Skeletal muscle tissue (tissue), 4 donors: ENCODE results near the gene TLR8. TPM values are rescaled to one million over a fixed set of nuclear protein-coding genes. Genes with fewer than 3 reads are reported as not detected.
"Not testable (repeated sequence)": the region's sequence is repeated elsewhere in the genome, so short reads cannot be mapped to it uniquely, and the experiment has no call there.

Experiments used
- H3K27ac ChIP-seq: one replicate; pipeline ENCODE4 v1.7.0; 2013; ENCODE audit warnings: mild to moderate bottlenecking, low read depth, low read length, inconsistent platforms
- H3K27me3 ChIP-seq, 3 donors: one replicate each; pipeline ENCODE4 v1.7.0; 2013; ENCODE audit warnings: low read length in 3 of 3; ENCODE audit not compliant: control insufficient read depth in 3 of 3, insufficient read depth in 3 of 3
- H3K36me3 ChIP-seq, 3 donors: one replicate each; pipeline ENCODE4 v1.7.0; 2013; ENCODE audit warnings: low read length in 3 of 3; ENCODE audit not compliant: control insufficient read depth in 3 of 3, insufficient read depth in 3 of 3
- H3K4me1 ChIP-seq, 3 donors: one replicate each; pipeline ENCODE4 v1.7.0; 2013; ENCODE audit warnings: low read length in 3 of 3, mild to moderate bottlenecking in 3 of 3; ENCODE audit not compliant: control insufficient read depth in 3 of 3, insufficient read depth in 3 of 3
- H3K4me3 ChIP-seq, 3 donors: one replicate each; pipeline ENCODE4 v1.7.0; 2013; ENCODE audit warnings: low read length in 3 of 3
- H3K9ac ChIP-seq, 3 donors: one replicate each; pipeline ENCODE4 v1.7.0; 2013; ENCODE audit warnings: low read length in 3 of 3, mild to moderate bottlenecking in 3 of 3, moderate library complexity in 2 of 3, low read depth in 1 of 3
- H3K9me3 ChIP-seq, 3 donors: one replicate each; pipeline ENCODE4 v1.7.0; 2013; ENCODE audit warnings: low read length in 3 of 3; ENCODE audit not compliant: control insufficient read depth in 3 of 3
- total RNA-seq: library from RNA; depleted of rRNA; stranded (reverse); fragments of >200 nt; gene quantifications from one replicate; pipeline ENCODE4 v1.2.3, GENCODE V29; 2014
- donor health status: Osteomylitis.

TLR8 gene
- total RNA-seq, 1 donor from 2014 or later, result 1.0 TPM

- Histone ChIP-seq H3K27ac (no peak overlapping the region), H3K9me3 (no peaks in the 10 kb centered on the region), H3K27me3 (no peaks in the 10 kb centered on the region), H3K36me3 (no peaks in the 10 kb centered on the region), H3K9ac (no peak overlapping the region), H3K4me1 (peaks cover 0 to 9% (median 3%) of the 10 kb centered on the region in 3 donors), H3K4me3 (no peak overlapping the region)
These were observed 52.0 kb downstream of the TLR8 start for GRCh38 chrX:12958461-12958860.

GRCh38 chrX:12961196-12961718, 54.8 kb downstream of the TLR8 start:
- H3K36me3 ChIP-seq, result no peaks in the 10 kb centered on the region
- H3K4me1 ChIP-seq, result peaks cover 0 to 7% (median 3%) of the 10 kb centered on the region in 3 donors
- H3K27ac ChIP-seq, result no peak overlapping the region
- no peaks in the 10 kb centered on the region for H3K9me3 ChIP-seq
- no peak overlapping the region for H3K9ac ChIP-seq
- H3K27me3 ChIP-seq, result no peaks in the 10 kb centered on the region
- H3K4me3 ChIP-seq, result no peak overlapping the region

DNA sequence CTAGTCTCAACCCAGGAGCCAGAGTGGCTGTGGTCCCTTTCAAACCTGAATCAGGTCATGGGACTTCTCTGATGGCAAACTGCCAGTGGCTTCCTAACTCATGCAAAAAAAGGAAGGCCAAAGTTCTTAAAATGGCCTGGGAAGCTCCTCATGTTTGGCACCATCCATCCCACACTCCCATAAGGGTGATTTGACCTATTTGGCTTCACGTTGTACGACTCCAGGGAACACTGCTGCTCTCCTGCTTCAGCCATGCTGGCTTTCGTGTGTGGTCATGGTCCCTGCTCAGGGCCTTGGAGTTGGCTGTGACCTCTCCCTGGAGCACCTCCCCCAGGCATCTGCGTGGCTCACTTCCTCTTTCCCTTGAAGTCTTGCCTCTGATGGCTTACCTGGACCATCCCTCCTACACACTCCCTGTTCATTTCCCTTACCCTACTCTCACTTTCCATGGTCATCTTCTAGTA, 55.7 kb downstream of the TLR8 start:
- no peak overlapping the region for H3K27ac ChIP-seq
- no peak overlapping the region for H3K4me3 ChIP-seq
- H3K4me1 ChIP-seq, result no peaks in the 10 kb centered on the region
- H3K9me3 ChIP-seq, result no peaks in the 10 kb centered on the region
- H3K27me3 ChIP-seq, result no peaks in the 10 kb centered on the region
- no peaks in the 10 kb centered on the region for H3K36me3 ChIP-seq
- no peak overlapping the region for H3K9ac ChIP-seq

DNA sequence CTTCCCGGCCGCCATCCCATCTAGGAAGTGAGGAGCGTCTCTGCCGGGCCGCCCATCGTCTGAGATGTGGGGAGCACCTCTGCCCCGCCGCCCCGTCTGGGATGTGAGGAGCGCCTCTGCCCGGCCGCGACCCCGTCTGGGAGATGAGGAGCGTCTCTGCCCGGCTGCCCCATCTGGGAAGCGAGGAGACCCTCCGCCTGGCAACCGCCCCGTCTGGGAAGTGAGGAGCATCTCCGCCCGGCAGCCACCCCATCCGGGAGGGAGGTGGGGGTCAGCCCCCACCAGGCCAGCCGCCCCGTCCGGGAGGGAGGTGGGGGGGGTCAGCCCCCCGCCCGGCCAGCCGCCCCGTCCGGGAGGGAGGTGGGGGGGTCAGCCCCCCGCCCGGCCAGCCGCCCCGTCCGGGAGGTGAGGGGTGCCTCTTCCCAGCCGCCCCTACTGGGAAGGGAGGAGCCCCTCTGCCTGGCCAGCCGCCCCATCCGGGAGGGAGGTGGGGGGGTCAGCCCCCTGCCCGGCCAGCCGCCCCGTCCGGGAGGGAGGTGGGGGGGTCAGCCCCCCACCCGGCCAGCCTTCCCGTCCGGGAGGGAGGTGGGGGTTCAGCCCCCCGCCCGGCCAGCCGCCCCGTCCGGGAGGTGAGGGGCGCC, 56.9 kb downstream of the TLR8 start:
- H3K4me3 ChIP-seq, H3K27me3 ChIP-seq, H3K4me1 ChIP-seq, H3K9ac ChIP-seq, H3K27ac ChIP-seq, H3K9me3 ChIP-seq, H3K36me3 ChIP-seq: not testable (repeated sequence)

- no peak overlapping the region for H3K4me3 ChIP-seq
- H3K9ac ChIP-seq, result no peak overlapping the region
- H3K27me3 ChIP-seq, result no peaks in the 10 kb centered on the region
- H3K36me3 ChIP-seq, result no peaks in the 10 kb centered on the region
- H3K27ac ChIP-seq, result no peak overlapping the region
- no peaks in the 10 kb centered on the region for H3K9me3 ChIP-seq
- no peaks in the 10 kb centered on the region for H3K4me1 ChIP-seq
These were observed 58.9 kb downstream of the TLR8 start for GRCh38 chrX:12965131-12965940.

DNA sequence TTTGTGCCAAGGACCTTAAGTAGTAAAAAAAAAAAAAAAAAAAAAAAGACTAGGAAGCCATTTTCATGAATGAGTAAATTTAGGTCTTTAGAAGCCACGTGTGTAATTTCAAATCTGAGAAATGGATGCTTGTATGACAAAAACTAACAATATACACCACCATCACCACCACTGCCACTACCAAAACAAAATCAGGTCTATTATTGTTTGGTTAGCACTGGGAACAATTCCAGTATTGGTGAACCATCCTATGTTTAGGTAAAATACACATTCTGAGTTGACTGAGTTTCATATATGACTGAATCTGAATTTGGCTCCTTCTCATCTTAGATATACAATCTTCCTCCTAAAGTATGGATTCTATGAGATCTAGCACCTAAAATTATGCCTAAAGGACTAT, 59.7 kb downstream of the TLR8 start:
- Histone ChIP-seq H3K36me3 (no peaks in the 10 kb centered on the region), H3K4me3 (no peak overlapping the region), H3K4me1 (peaks cover 0 to 3% (median 0%) of the 10 kb centered on the region in 3 donors), H3K27ac (no peak overlapping the region), H3K9me3 (no peaks in the 10 kb centered on the region), H3K9ac (no peak overlapping the region), H3K27me3 (no peaks in the 10 kb centered on the region)

GRCh38 chrX:12967711-12968465, 61.5 kb downstream of the TLR8 start:
- no peaks in the 10 kb centered on the region for H3K9me3 ChIP-seq
- peaks cover 0 to 5% (median 0%) of the 10 kb centered on the region in 3 donors for H3K4me1 ChIP-seq
- H3K27me3 ChIP-seq, result no peaks in the 10 kb centered on the region
- H3K4me3 ChIP-seq, result no peak overlapping the region
- H3K9ac ChIP-seq, result no peak overlapping the region
- H3K27ac ChIP-seq, result no peak overlapping the region
- no peaks in the 10 kb centered on the region for H3K36me3 ChIP-seq

DNA sequence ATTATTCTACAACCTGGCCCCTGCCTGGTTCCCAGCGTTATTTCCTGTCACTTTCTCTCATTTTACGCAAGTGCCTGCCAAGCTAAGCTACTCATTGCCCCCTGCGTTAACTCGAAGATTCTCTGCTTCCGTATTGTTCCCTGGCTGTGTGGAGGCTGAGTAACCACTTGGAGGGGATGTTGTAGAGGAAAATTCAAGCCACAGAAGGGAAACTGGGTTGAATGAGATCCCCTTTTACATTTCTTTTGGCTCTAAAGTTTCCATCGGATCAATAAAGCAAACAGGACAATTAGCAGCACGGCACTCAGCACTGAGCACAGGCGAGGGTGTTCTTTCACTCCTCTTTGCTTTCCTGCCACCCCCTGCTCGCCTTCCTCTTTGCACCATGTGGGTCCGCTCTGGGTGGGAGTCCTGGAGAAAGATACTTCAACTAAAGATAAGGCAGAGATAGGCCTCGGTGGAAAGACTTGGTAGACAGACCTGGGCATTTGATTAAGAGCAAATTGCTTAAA, 64.3 kb downstream of the TLR8 start:
- Histone ChIP-seq H3K4me1 (peaks cover 0 to 9% (median 0%) of the 10 kb centered on the region in 3 donors), H3K4me3 (peak overlapping the region in 1 of 3 donors; percentile 29), H3K9ac (peak overlapping the region in 2 of 3 donors; percentile 43 to 50), H3K36me3 (no peaks in the 10 kb centered on the region), H3K27ac (peak overlapping the region; percentile 37), H3K9me3 (no peaks in the 10 kb centered on the region), H3K27me3 (peaks cover 0 to 4% (median 0%) of the 10 kb centered on the region in 3 donors)

DNA sequence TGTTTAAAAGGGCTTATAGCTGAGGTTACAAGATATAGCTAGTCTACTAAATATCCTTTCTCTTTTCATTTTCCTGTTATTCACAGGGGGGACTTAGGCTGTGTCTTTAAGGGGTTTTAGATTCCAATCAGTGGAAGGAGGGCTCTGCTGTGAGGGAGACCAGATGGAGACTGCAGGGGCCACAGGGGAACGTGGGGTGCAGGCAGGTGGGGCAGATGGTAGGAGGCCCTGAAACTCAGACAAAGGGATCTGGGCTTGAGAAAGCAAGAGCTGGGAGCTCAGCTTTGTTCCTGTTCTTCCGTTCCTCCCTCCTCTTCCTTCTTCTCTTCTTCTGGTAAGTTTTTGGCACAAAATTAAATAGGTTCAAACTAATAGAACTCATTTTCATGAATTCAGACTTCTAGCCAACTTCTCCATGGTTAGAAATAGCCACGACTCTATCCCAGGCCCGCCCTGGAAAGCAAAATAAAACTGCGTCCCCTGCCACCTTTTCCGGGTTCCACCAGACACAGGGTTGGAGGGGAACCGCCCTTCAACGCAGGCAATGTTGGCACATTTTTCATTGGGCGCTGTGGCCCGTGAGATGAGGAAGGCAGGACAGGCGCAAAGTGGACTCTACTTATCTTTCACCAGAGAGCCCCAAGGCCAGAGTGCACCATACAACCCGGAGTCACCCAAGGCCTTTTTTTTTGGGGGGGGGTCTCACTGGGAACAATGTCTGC, 65.0 kb downstream of the TLR8 start:
- Histone ChIP-seq H3K36me3 (no peaks in the 10 kb centered on the region), H3K9me3 (no peaks in the 10 kb centered on the region), H3K27me3 (peaks cover 0 to 4% (median 0%) of the 10 kb centered on the region in 3 donors), H3K27ac (peak overlapping the region; percentile 37), H3K4me3 (no peak overlapping the region), H3K4me1 (peaks cover 0 to 9% (median 0%) of the 10 kb centered on the region in 3 donors), H3K9ac (peak overlapping the region in 1 of 3 donors; percentile 25)
